SHP77 (cell line): ENCODE measurements around the gene ALG12.

Experiments
- DNase-seq, 2 experiments: peaks; one replicate each; lab custom pipeline; 2025; lab: John Stamatoyannopoulos, UW

ALG12 gene

GRCh38 chr22:49957826-49958365, 39.7 kb upstream of the ALG12 start:
- no peak for DNase-seq

GRCh38 chr22:49956914-49957825, 38.9 kb upstream of the ALG12 start:
- no peak for DNase-seq

- no peak for DNase-seq
Observed at GRCh38 chr22:49956418-49956770, 38.2 kb upstream of the ALG12 start.

- no peak for DNase-seq
Observed at GRCh38 chr22:49955581-49956417, 37.6 kb upstream of the ALG12 start.

- DNase-seq, result no peak
Observed at GRCh38 chr22:49954991-49955580, 36.8 kb upstream of the ALG12 start.

GRCh38 chr22:49954354-49954753, 36.1 kb upstream of the ALG12 start:
- peak in 1 of 2 experiments; percentile 68 for DNase-seq

- no peak for DNase-seq
Observed at GRCh38 chr22:49953680-49954344, 35.6 kb upstream of the ALG12 start.

- DNase-seq, result no peak
Observed at GRCh38 chr22:49953027-49953679, 34.9 kb upstream of the ALG12 start.

- no peak for DNase-seq
Observed at GRCh38 chr22:49951986-49952896, 34.0 kb upstream of the ALG12 start.

- DNase-seq, result no peak
Observed at GRCh38 chr22:49951678-49951985, 33.4 kb upstream of the ALG12 start.

- DNase-seq, result peak; percentile 78 to 94
Observed at GRCh38 chr22:49951000-49951677, 32.9 kb upstream of the ALG12 start.

- DNase-seq, result peak in 1 of 2 experiments; percentile 23
Observed at GRCh38 chr22:49950396-49950994, 32.3 kb upstream of the ALG12 start.

GRCh38 chr22:49949914-49950292, 31.7 kb upstream of the ALG12 start:
- DNase-seq, result no peak

- peak in 1 of 2 experiments; percentile 57 for DNase-seq
Observed at GRCh38 chr22:49948958-49949913, 31.0 kb upstream of the ALG12 start.

GRCh38 chr22:49948116-49948957, 30.1 kb upstream of the ALG12 start:
- no peak for DNase-seq

GRCh38 chr22:49947296-49947622, 29.0 kb upstream of the ALG12 start:
- no peak for DNase-seq

GRCh38 chr22:49946612-49947295, 28.5 kb upstream of the ALG12 start:
- DNase-seq, result peak; percentile 35 to 41
